Left ventricle myocardium inferior (tissue), 1 donor: ENCODE measurements around the gene TEAD1. TPM values are rescaled to one million over a fixed set of nuclear protein-coding genes. Genes with fewer than 3 reads are reported as not detected.

ENCODE experiments used
- DNase-seq: peaks from one replicate; pipeline ENCODE4 v3.0.0-alpha.2; 2020
- H3K27ac ChIP-seq: fragments of 200-600 bp; replicated peaks from 2 replicates; pipeline ENCODE4 v1.8.0; 2021
- H3K27me3 ChIP-seq: fragments of 200-600 bp; 2 replicates; pipeline ENCODE4 v1.8.0; 2021; ENCODE audit warnings: low read depth
- H3K36me3 ChIP-seq: fragments of 200-600 bp; 2 replicates; pipeline ENCODE4 v1.8.0; 2021
- H3K4me1 ChIP-seq: fragments of 200-600 bp; 2 replicates; pipeline ENCODE4 v1.8.0; 2021
- H3K4me3 ChIP-seq: fragments of 200-600 bp; 2 replicates; pipeline ENCODE4 v1.8.0; 2021; ENCODE audit warnings: mild to moderate bottlenecking, moderate library complexity
- H3K9me3 ChIP-seq: fragments of 200-600 bp; replicated peaks from 2 replicates; pipeline ENCODE4 v1.8.0; 2021
- intact Hi-C: fragments of 100-400 bp; cut with micrococcal nuclease; formaldehyde crosslinking; loops from one replicate; pipeline ENCODE4 v1.11.0; 2022
- total RNA-seq: library from RNA; stranded (reverse); fragmentation: NEBNext Ultra II Directional; extraction: Animal tissue kit (Norgen Biotek cat#: 25700); gene quantifications from one replicate; pipeline ENCODE4 v1.2.1, GENCODE V29; 2021
- TF ChIP-seq, protein P1 (sequence below): fragments of 200-600 bp; IDR thresholded peaks from 2 replicates; pipeline ENCODE4 v1.8.0; 2021; ENCODE audit warnings: antibody characterized with exemption, mild to moderate bottlenecking, borderline replicate concordance
- donor health status: DM: no; HTN: yes; CAD: no; lungs with severe emphysema.

Gene TEAD1
- total RNA-seq, 1 donor from 2014 or later, result 121 TPM

DNA sequence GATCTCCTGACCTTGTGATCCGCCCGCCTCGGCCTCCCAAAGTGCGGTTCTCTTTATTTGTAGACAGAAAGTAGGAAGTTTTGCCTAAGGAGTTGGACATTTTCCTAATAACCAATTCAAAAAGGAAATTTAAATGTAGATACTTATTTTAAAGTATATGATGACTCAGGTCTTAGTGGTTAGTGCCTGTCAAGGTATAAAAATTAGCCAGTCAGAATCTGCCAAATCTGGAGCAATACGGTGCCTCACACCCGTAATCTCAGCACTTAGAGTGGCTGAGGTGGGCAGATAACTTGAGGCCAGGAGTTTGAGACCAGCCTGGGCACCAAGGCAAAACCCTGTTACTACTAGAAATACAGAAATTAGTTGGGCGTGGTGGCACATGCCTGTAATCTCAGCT, 248.2 kb downstream of the TEAD1 start:
- no peak for DNase-seq
- TF ChIP-seq, protein P1, sequence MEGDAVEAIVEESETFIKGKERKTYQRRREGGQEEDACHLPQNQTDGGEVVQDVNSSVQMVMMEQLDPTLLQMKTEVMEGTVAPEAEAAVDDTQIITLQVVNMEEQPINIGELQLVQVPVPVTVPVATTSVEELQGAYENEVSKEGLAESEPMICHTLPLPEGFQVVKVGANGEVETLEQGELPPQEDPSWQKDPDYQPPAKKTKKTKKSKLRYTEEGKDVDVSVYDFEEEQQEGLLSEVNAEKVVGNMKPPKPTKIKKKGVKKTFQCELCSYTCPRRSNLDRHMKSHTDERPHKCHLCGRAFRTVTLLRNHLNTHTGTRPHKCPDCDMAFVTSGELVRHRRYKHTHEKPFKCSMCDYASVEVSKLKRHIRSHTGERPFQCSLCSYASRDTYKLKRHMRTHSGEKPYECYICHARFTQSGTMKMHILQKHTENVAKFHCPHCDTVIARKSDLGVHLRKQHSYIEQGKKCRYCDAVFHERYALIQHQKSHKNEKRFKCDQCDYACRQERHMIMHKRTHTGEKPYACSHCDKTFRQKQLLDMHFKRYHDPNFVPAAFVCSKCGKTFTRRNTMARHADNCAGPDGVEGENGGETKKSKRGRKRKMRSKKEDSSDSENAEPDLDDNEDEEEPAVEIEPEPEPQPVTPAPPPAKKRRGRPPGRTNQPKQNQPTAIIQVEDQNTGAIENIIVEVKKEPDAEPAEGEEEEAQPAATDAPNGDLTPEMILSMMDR, result no peak
- peaks cover 4% of the 10 kb centered on the region for H3K4me1 ChIP-seq
- H3K27ac ChIP-seq, result no peak overlapping the region
- H3K36me3 ChIP-seq, result peaks cover 10% of the 10 kb centered on the region
- intact Hi-C loops, result no loop called here
- H3K9me3 ChIP-seq, result no peaks in the 10 kb centered on the region
- H3K4me3 ChIP-seq, result no peak overlapping the region
- H3K27me3 ChIP-seq, result no peaks in the 10 kb centered on the region

DNA sequence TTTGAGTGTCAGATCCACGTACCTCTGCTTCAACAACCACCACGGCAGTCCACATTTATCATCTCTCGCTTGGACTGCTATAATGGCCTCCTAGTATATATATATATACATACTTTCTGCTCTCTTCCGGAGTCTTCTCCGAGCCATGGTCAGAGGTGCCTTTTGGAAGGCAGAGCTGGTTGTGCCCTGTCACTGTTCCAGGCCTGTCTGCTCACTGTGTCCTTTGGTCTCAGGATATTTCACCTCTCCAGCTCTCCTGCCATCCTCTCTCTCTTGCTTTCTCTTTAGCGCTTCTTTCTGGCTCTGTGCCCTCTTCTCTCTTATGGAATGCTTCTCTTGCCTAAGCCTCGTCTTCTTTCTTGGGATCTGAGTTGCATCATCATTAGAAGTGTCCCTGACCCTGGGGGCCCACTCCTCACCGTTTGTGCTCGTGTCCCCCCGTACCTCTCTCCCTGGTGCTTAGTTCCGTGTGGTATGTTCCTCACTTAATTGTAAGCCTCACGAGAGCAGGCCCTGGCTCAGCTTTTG, 248.8 kb downstream of the TEAD1 start:
- Histone ChIP-seq H3K27me3 (no peaks in the 10 kb centered on the region), H3K36me3 (peaks cover 10% of the 10 kb centered on the region), H3K9me3 (no peaks in the 10 kb centered on the region), H3K4me1 (peaks cover 4% of the 10 kb centered on the region), H3K27ac (no peak overlapping the region), H3K4me3 (no peak overlapping the region)
- intact Hi-C loops, result no loop called here
- DNase-seq, result no peak
- TF ChIP-seq, protein P1, result no peak

DNA sequence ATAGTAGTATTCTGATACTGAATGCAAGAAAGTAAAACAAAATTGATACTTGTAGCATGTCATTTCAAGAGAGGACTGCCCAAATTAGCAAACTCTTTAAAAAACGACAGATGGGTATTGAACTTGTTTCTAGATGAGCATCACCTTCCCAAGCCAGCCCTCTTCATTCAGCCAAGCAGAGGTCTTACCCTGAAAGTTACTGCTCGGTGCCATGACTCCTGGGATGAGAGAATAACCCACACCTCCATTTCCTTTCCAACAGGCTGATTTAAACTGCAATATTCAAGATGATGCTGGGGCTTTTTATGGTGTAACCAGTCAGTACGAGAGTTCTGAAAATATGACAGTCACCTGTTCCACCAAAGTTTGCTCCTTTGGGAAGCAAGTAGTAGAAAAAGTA, 250.4 kb downstream of the TEAD1 start:
- Histone ChIP-seq H3K4me1 (peaks cover 4% of the 10 kb centered on the region), H3K36me3 (peaks cover 10% of the 10 kb centered on the region), H3K27me3 (no peaks in the 10 kb centered on the region), H3K4me3 (no peak overlapping the region), H3K27ac (no peak overlapping the region), H3K9me3 (no peaks in the 10 kb centered on the region)
- DNase-seq, result no peak
- intact Hi-C loops, result no loop called here
- TF ChIP-seq, protein P1, result no peak

DNA sequence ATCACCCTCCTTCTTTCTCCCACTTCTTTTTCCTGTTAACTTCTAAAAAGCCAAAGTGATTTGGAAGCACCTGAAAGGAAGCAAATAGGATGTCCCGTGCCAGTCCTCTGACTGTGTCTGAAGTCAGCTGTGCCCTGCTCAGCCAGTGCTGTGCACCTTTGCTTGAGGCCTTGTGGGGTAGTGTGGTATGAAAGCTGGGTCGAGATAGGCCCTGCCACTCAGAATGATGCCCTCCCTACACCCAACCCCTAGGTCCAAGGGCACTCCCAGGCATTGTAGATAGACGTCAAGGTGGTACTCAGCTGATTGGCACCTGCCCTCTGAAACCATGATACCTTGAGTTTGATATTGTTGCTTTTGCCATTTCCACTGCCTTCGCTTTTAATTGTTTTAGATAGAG, 251.3 kb downstream of the TEAD1 start:
- TF ChIP-seq, protein P1, result no peak
- Histone ChIP-seq H3K9me3 (no peaks in the 10 kb centered on the region), H3K36me3 (peaks cover 10% of the 10 kb centered on the region), H3K27me3 (no peaks in the 10 kb centered on the region), H3K4me3 (no peak overlapping the region), H3K27ac (no peak overlapping the region), H3K4me1 (peaks cover 4% of the 10 kb centered on the region)
- intact Hi-C loops, result no loop called here
- DNase-seq, result no peak

DNA sequence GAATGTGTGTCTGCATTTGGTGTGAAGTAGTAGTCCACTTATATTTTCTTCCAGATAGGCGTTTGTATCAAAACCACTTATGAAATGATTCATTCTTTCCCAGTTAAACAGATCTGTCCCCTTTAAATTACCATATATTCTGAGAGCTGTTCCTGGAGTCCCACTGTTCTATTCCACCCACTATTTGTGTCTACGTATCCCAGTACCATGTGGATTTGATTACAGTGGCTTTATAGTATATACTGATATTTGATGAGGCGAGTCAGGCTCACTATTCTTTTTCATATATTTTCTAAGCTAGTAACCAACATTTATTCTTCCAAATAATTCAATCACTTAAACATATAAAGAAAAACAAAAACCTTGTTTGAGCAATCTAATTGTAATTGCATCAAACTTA, 253.0 kb downstream of the TEAD1 start:
- peaks cover 21% of the 10 kb centered on the region for H3K36me3 ChIP-seq
- H3K27me3 ChIP-seq, result no peaks in the 10 kb centered on the region
- H3K4me1 ChIP-seq, result peaks cover 4% of the 10 kb centered on the region
- no peak for DNase-seq
- no peaks in the 10 kb centered on the region for H3K9me3 ChIP-seq
- TF ChIP-seq, protein P1, result no peak
- no peak overlapping the region for H3K4me3 ChIP-seq
- intact Hi-C loops, result no loop called here
- H3K27ac ChIP-seq, result no peak overlapping the region
